HepG2 (cell line): ENCODE data around the gene ZFAND2A. TPM values are rescaled to one million over a fixed set of nuclear protein-coding genes. Genes with fewer than 3 reads are reported as not detected.

Experiments used
- FOXA1 ChIP-seq, 2 experiments: fragments of 450-650 bp in 1 of 2; sonication (generic) in 1 of 2; formaldehyde crosslinking in 1 of 2; IDR thresholded peaks; 2 replicates each; pipeline versions ENCODE4 v1.4.0 to v1.6.1; 2016 to 2020; ENCODE audit warnings: missing genetic modification reagents in 1 of 2
- GLI4 ChIP-seq: sonication (generic); formaldehyde crosslinking; IDR thresholded peaks from 2 replicates; pipeline ENCODE4 v1.5.1; 2020; ENCODE audit warnings: missing genetic modification reagents, mild to moderate bottlenecking, moderate library complexity, borderline replicate concordance
- HOXA3 ChIP-seq: sonication (generic); formaldehyde crosslinking; IDR thresholded peaks from 2 replicates; pipeline ENCODE4 v1.5.0; 2020; ENCODE audit warnings: missing genetic modification reagents
- MYC ChIP-seq: sonication (generic); formaldehyde crosslinking; IDR thresholded peaks from 2 replicates; pipeline ENCODE4 v1.9.0; 2021; ENCODE audit warnings: missing genetic modification reagents, borderline replicate concordance
- RAD21 ChIP-seq: fragments of 450-650 bp; formaldehyde crosslinking; IDR thresholded peaks from 2 replicates; pipeline ENCODE4 v1.5.0; 2020; ENCODE audit warnings: mild to moderate bottlenecking
- TAF15 ChIP-seq: fragments of 200-400 bp; formaldehyde crosslinking; IDR thresholded peaks from one replicate; pipeline ENCODE4 v1.6.1; 2018; ENCODE audit warnings: mild to moderate bottlenecking, low read depth, low read length; ENCODE audit not compliant: poor library complexity, severe bottlenecking
- ZNF3 ChIP-seq: IDR thresholded peaks from 2 replicates; pipeline ENCODE4 v1.7.0; 2017; ENCODE audit warnings: inconsistent platforms
- polyA plus RNA-seq, 8 experiments: library from polyadenylated mRNA; depleted of rRNA in 3 of 8; stranded (reverse) in 7 of 8; unstranded in 1 of 8; fragments of >200 nt; fragmentation: Illumina TruSeq in 4 of 8; extraction: Trizol in 4 of 8; gene quantifications; 2 replicates each; pipeline versions ENCODE4 v1.2.1 to v1.2.3, GENCODE V29; 2011 to 2016; ENCODE audit warnings: low read depth in 4 of 8, missing spikeins in 1 of 8, mixed read lengths in 1 of 8; ENCODE audit not compliant: insufficient read depth in 1 of 8
- total RNA-seq, 5 experiments: library from RNA; depleted of rRNA; stranded (reverse); fragments of >200 nt; fragmentation: Illumina TruSeq; extraction: Trizol; gene quantifications; 2 replicates each; pipeline ENCODE4 v1.2.3, GENCODE V29; 2016; ENCODE audit warnings: low read depth in 1 of 5
- TF ChIP-seq, protein P1 (sequence below): sonication (generic); formaldehyde crosslinking; IDR thresholded peaks from 2 replicates; pipeline ENCODE4 v1.5.1; 2020; ENCODE audit warnings: mild to moderate bottlenecking, missing genetic modification reagents, moderate library complexity
- TF ChIP-seq, protein P2 (sequence below): sonication (generic); formaldehyde crosslinking; IDR thresholded peaks from 2 replicates; pipeline ENCODE4 v1.5.0; 2020; ENCODE audit warnings: mild to moderate bottlenecking, missing genetic modification reagents, moderate library complexity

The ZFAND2A gene
- total and polyA plus RNA-seq, 2 of the 13 experiments (the other 11 are each of a cell fraction or from before 2014, with no cell fraction given): 140 to 153 TPM

- TF ChIP-seq, protein P1, sequence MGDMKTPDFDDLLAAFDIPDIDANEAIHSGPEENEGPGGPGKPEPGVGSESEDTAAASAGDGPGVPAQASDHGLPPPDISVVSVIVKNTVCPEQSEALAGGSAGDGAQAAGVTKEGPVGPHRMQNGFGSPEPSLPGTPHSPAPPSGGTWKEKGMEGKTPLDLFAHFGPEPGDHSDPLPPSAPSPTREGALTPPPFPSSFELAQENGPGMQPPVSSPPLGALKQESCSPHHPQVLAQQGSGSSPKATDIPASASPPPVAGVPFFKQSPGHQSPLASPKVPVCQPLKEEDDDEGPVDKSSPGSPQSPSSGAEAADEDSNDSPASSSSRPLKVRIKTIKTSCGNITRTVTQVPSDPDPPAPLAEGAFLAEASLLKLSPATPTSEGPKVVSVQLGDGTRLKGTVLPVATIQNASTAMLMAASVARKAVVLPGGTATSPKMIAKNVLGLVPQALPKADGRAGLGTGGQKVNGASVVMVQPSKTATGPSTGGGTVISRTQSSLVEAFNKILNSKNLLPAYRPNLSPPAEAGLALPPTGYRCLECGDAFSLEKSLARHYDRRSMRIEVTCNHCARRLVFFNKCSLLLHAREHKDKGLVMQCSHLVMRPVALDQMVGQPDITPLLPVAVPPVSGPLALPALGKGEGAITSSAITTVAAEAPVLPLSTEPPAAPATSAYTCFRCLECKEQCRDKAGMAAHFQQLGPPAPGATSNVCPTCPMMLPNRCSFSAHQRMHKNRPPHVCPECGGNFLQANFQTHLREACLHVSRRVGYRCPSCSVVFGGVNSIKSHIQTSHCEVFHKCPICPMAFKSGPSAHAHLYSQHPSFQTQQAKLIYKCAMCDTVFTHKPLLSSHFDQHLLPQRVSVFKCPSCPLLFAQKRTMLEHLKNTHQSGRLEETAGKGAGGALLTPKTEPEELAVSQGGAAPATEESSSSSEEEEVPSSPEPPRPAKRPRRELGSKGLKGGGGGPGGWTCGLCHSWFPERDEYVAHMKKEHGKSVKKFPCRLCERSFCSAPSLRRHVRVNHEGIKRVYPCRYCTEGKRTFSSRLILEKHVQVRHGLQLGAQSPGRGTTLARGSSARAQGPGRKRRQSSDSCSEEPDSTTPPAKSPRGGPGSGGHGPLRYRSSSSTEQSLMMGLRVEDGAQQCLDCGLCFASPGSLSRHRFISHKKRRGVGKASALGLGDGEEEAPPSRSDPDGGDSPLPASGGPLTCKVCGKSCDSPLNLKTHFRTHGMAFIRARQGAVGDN (CRISPR knock-in tag): peak; percentile 62
- TF ChIP-seq FOXA1 (IDR thresholded peaks at IDR 0.05) (no peak), FOXA1 (CRISPR knock-in tag; IDR thresholded peaks at IDR 0.05) (no peak), HOXA3 (peak; percentile 42; the same call in 1 of the 2 replicates), ZNF3 (no peak), RAD21 (CRISPR knock-in tag) (peak; percentile 67), MYC (CRISPR knock-in tag) (peak; percentile 39; the same call in 1 of the 2 replicates), TAF15 (no peak), GLI4 (no peak)
- TF ChIP-seq, protein P2, sequence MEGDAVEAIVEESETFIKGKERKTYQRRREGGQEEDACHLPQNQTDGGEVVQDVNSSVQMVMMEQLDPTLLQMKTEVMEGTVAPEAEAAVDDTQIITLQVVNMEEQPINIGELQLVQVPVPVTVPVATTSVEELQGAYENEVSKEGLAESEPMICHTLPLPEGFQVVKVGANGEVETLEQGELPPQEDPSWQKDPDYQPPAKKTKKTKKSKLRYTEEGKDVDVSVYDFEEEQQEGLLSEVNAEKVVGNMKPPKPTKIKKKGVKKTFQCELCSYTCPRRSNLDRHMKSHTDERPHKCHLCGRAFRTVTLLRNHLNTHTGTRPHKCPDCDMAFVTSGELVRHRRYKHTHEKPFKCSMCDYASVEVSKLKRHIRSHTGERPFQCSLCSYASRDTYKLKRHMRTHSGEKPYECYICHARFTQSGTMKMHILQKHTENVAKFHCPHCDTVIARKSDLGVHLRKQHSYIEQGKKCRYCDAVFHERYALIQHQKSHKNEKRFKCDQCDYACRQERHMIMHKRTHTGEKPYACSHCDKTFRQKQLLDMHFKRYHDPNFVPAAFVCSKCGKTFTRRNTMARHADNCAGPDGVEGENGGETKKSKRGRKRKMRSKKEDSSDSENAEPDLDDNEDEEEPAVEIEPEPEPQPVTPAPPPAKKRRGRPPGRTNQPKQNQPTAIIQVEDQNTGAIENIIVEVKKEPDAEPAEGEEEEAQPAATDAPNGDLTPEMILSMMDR (CRISPR knock-in tag): peak; percentile 71
- TF ChIP-seq, all 625 proteins: peak for 14
These were observed 36.3 kb downstream of the ZFAND2A start (continued) for GRCh38 chr7:1123715-1124114.
